ENCODE data around the gene NFATC2.
A peak's percentile ranks its signal among the peaks of the same experiment; 100 is the strongest.

NFATC2 gene

DNA sequence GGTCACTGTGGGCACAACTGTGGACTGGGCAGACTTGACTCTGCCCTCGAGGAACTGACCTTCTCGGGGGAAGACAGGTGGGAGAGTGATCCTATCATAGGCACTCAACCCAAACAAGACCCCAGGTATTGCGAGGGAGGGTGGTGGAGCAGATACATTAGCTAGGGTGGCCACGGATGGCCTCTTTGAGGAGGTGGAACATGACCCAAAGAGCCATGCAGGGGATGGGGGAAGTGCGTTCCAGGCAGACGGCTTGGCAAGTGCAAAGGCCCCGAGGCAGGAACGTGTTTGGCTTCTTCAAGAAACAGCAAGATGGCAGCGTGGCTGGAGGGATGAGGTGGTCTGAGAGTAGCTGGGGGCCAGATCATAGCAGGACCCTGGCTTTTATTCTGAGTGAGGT, 167.6 kb downstream of the NFATC2 start:
- DNase-seq (ENCODE audit: low read depth), result no peak

DNA sequence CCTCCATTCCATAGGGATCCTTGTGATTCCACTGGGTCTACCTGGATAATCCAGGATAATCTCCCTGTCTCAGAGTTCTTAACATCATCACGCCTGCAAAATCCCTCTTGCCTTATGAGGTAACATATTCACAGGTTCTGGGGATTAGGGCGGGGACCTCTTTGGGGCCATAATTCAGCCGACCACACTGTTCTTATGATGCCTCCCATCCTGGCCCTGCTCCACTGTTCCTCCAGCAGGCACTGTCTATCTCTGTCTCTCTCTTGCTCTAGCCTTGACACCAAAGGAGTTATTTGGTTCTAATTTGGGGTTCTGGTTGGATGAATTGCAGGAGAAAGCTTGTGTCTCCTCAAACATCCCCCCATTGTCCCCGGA, 168.1 kb downstream of the NFATC2 start:
- no peak for DNase-seq (ENCODE audit: low read depth)

DNA sequence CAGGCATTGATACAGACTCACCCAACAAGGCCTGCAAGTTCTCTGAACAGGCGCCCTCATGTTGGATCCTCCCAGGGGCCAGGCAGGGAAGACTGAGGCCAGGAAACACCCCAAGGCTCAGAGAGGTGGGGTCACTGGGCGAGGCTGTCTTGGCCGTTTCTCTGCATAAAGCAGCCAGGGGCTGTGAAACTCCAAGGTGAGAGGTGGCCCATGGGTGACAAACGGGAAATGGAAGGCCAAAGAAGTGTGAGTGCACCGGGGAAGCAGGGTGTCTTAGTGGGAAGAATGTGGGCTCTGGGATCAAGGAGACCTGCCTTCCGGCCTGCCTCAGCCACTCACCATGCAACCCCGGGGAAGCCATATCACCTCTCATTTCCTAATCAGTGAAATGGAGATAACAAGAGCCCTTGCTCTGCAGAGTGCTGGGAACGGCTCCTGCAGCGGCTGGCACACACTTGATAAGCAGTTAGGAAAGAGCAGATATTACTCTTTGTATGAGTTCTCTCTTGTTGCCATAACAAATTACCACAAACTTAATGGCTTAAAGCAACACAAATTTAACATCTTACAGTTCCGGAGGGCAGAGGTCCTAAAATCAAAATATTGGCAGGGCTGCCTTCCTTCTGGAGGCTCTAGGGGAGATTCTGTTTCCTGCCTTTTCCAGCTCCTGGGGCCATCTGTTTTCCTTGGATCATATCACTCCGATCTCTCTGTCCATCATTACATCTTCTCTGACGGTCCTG, 168.6 kb downstream of the NFATC2 start:
- DNase-seq (ENCODE audit: low read depth), result no peak

DNA sequence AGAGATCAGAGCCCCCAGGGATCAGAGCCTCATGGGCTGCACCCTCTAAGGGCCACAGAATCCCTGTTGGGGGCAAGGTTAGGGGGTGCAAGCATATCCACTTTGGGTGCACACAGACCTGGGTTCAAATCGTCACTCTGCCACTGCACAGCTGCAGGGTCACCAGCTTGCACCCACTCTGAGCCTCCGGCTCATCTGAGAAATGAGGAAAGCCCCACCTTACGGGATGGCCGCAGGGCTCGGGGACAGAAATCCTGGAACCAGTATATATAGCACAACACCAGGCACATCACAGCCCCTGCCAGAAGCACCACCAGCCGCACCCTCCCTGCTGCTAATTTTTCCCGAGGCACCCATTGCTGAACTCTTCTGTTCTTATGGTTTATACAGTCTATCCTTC, 169.6 kb downstream of the NFATC2 start:
- no peak for DNase-seq (ENCODE audit: low read depth)

DNA sequence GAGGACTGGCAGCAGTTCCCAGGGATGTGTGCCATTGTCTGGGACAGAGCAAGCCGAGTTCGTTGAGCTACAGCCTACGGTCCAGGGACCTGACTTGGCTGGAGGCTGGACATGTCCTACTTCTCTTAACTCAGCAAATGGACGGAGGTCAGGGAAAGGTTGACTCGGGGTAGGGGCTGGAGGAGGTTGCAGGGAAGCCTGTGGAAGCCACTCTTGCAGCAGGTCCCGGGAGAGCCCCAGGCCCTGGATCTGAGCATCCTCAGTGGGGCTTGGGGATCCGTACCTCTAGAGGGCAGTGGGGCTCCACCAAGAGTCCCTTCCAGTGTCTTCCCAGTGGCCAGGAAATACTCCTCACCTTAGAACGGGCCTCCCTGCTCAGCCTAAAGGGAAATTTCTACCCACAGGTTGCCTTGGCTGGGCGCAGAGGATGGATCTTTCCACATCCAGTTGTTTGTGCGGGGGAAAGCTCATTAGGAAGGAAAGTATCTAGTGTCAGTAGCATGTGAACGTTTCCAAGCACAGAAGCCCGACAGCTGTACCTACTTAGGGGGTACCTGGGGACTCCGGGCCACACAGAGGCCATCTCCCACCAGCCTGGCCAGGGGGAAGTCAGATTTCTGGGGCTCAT, 170.2 kb downstream of the NFATC2 start:
- peak; percentile 76 for DNase-seq (ENCODE audit: low read depth)

DNA sequence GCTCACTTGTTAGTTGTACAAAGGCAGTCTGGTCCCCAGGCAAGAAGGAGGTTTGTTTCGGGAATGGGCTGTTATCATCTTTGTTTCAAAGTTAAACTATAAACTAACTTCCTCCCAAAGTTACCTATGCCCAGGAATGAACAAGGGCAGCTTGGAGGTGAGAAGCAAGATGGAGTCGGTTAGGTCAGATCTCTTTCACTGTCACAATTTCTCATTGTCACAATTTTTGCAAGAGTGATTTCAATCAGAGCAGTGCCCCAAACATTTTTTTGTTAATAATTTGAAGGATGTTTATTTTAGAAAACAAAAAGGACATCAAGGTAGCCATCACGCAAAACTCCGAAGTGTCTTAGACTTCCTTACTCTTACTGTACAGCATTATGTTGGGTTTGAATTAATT, 170.8 kb downstream of the NFATC2 start:
- no peak for DNase-seq (ENCODE audit: low read depth)

DNA sequence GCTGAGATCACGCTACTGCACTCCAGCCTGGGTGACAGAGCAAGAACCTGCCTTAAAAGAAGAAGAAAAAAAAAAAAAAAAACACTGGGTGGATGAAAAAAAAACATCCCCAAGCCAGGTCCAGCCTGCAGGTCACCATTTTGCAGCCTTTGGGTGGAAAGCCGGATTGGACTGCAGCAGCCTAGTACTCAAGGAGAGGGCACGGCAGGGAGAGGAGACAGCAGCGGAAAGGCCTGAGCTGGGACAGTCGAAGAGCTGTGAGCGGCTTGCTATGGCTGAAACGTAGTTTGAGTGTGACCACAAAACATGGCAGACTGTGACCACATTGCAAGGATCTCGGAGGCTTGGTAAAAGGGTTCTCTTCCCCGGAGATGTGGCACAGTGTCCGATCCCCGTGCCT, 173.0 kb downstream of the NFATC2 start:
- no peak for DNase-seq (ENCODE audit: low read depth)

DNA sequence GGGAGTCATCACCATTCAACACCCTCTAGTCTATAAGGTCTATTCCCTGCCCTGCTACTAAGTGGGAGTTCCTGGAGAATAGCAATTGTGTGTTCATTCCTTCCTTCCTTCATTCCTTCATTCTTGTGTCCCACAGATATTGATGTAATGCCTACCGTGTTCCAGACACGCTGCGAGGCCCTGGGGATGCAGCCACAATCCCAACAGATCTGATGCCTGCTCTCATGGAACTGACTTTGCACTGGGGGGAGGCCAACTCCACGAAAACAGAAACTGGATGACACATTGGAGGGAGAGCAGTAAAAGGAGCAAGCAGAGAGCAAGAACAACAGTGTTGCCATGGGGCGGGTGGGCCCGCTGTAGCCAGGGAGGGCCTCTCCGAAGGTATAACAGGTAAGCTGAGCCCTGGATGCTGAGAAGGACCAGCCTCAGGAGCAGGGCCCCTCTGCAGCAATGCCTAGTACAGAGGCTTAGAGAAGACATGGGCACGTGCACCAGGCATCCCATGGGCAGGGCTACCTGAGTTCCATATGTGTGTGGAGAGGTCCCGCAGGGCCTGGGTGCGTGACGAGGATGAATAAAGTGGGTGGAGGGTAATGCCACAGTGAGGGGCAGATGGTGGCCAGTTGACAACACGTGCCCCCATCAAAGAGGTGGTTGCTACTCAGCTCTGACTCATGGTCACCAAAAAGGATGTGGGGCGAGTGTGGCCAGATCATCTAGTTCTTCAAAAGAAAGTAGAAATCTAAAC, 173.9 kb downstream of the NFATC2 start:
- DNase-seq (ENCODE audit: low read depth), result peak; percentile 53

DNA sequence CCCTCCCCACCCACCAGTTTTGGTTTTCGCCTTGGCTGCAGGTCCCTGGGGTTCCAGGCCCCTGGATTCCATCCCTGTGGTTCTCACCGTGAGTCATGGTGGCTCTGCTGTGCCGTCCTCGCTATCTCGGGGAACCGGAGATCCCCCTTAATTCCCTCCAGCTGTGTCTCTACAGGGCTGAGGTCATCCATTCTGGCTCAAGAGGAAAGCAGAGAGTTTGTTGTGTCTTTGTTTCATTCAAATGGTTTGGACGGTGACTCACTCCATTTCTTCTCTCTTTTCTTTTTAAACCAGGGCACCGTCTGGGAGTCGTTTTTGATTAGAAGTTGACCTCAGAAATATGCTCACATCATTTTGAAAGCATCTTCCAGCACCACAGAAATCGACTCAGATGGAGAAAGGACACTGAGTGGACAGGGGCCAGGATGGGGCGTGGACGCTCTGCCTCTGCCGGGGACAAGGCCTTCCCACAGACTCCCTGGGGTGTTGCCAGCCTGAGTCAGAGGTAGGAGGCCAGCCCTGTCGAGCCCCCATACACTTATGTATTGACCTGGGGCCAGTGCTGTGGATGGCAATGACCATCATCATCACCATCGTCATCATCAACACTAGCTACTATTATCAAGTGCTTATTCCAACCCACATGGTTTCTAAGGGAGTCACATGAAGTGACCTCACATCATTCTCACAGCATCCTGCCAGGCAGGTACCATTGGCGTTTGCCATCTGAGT, 176.2 kb downstream of the NFATC2 start:
- DNase-seq (ENCODE audit: low read depth), result peak; percentile 100

DNA sequence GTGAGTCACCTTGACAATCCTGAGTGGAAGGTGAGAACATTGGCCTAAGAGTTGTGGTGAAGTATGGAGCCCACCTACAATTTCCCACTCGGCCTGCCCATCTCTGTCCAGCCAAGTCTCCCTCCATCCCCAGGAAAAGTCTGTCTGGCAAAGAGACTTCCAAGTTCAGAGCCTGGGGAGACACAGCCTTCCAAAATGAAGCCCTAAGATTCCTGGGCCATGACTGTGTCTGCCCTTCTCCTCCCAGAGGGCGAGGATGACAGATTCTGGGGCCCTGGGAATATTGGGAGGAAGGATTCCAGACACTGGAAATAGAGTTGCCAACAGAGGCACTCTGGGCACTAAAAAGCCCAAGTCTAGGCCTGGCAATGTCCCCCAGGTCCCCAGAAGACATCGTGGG, 176.8 kb downstream of the NFATC2 start:
- peak; percentile 98 for DNase-seq (ENCODE audit: low read depth)

DNA sequence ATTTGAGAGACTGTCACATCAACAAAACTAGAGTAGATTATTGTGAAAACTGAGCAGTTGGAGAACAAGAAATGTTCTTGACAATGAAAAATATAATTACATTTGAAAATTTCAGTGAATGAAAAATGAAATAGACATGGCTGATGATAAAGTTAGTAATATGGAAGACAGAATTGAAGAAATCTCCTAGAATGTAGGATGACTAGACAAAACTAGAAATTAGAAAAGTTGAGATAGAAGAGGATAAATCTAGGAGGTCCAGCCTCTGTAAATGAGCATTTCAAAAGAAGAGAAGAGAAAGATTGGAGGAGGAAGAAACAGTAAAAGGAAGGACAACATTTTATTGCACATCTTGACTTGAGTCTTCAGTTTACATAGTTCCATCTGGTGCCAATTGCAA, 178.7 kb downstream of the NFATC2 start:
- DNase-seq (ENCODE audit: low read depth), result no peak

DNA sequence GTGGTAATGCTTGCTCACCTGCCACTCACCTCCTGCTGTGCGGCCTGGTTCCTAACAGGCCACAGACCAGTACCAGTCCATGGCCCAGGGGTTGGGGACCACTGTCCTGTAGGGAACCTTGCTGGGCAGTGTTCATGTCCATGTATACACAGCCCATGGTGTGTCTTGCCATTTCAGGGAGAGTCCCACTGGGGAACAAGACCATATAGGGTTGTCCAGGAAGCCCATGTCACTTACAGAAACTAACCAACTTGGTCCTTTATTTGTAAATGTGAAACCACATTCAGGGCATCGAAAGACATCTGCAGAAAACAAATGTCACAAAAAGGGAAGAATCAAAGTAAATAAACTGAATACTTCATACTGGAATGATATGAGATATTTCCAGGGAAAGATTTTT, 179.1 kb downstream of the NFATC2 start:
- no peak for DNase-seq (ENCODE audit: low read depth)

DNA sequence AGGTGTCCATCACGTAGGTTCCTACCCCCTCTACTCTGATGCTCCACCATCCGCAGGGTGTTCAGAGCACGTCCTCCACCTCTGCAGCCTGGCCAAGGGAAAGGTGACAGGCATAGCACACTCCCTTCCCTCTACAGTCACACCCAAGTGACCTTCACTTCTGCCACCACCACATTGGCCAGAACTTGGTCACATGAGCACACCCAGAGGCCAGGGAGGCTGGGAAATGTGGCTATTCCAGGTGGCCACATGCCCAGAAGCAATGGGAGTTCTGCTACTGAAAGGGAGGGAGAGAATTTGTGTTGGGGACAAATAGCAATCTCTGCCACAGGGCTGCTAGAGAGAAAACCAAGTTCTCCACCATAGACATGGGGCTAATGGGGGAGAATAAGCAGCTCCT, 180.3 kb downstream of the NFATC2 start:
- no peak for DNase-seq (ENCODE audit: low read depth)

DNA sequence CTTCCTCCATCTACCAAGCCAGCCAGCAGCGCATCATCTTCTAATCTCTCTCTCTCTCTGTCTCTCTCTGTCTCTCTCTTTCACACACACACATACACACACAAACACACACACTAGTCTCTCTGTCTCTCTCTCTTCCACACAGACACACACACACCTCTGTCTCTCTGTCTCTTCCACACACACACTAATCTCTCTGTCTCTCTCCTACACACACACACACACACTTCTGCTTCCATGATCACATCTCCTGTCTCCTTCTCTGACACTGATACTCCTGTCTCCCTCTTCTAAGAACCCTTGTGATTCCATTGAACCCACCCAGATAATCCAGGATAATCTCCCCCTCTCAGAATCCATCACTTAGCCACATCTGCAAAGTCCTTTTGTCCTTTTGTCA, 181.3 kb downstream of the NFATC2 start:
- no peak for DNase-seq (ENCODE audit: low read depth)

DNA sequence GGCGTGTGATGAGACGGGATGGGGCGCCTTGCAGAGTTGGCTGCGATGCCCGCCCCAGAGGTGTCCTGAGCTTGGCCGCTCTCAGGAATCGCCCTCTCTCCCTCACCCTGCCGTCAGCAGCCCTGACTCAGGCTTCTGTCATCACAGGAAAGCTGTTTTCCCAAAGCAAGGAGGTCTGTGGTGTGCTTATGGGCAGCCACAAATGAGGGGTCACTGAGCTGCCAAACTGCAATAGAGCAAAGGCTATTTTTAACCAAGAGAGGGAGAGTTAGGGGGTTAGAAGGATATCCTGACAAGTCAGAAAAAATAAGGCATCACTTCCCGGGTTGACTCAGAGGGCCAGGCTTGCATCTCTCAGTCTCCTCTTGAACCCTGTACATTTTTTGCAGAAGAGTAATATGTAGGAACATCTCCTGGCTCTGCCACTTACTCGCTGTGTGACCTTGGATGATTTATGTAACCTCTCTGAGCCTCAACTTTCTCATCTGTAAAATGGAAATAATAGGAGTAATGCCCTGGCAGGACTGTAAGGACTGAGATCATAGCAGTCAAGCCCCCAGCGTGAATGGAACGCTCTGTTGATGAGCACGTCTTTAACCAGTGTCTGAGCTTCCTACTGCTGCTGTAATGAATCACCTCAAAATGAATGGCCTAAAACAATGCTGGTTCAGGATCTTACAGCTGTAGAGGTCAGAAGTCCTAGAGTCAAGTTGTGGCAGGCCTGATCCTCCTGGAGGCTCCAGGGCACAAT, 181.9 kb downstream of the NFATC2 start:
- peak; percentile 100 for DNase-seq (ENCODE audit: low read depth)

DNA sequence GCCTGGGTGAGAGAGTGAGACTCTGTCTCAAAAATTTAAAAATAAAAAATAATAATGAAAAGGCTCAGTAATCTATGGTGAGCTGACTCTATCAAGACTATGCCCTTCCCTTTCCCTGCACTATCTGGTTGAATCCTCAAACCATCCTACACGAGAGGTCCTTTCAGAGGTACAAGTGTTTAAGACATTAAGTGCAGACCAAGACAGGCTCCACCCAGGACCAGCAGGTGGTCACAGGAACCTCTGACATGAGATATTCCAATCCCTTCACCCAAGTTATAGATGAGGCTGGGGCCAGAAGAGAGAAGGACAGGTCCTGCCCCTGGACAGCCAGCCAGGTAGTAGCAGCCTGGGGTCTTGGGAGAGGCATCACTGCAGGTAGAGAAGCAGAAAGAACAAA, 182.6 kb downstream of the NFATC2 start:
- DNase-seq (ENCODE audit: low read depth), result no peak

DNA sequence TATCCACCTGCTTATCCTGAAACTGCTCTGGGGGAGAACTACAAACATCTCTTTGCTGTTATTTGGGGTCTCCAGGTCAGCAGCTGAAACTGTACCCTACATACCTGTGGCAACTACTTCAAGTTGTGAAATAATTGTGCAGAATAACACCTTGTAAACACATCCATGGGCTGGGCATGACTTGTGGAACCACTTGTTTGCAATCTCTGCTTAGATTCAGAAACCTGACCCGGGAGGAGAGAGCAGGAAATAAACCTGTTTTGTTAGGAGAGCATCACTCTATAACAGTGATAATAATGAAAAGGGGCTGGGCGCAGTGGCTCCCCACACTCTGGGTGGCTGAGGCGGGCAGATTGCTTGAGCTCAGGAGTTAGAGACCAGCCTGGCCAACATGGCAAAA, 183.1 kb downstream of the NFATC2 start:
- DNase-seq (ENCODE audit: low read depth), result no peak

DNA sequence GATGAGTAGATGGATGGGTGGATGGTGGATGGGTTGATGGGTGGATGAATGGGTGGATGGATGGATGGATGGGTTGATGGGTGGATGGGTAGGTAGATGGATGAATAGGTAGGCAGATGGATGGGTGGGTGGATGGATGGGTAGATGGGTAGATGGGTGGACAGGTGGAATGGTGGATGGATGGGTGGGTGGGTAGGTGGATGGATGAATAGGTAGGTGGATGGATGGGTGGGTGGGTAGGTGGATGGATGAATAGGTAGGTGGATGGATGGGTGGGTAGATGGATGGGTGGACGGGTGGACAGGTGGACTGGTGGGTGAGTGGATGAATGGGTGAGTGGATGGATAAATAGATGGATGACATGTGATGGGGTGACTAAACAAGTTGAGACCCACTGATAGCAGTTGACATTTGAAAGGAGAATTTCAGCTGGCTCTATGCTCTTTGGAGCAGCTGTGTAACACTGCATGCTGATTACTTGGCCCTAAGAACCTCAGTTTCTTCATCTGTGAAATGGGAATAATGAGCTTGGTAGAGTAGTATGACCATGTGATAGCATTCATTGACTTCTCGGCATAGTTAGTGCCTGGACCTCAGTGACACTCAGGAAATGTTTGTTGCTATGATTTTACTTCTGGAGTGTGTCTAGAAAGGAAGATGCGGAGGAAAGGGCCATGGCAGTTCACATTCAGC, 184.3 kb downstream of the NFATC2 start:
- DNase-seq (ENCODE audit: low read depth), result no peak

DNA sequence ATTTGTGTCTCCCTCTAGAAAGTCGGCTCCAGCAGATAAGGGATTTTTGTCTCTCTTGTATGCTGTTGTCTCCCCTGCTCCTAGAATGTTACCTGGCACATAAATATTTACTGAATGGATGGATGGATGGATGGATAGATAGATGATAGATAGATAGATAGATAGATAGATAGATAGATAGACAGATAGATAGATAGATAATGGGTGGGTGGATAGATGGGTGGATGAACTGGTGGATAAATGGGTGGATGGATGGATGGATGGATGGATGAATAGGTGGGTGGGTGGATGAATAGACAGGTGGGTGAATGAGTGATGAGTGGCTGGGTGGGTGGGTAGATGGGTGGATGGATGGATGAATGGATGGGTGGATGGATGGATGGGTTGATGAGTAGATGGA, 185.0 kb downstream of the NFATC2 start:
- no peak for DNase-seq (ENCODE audit: low read depth)

DNA sequence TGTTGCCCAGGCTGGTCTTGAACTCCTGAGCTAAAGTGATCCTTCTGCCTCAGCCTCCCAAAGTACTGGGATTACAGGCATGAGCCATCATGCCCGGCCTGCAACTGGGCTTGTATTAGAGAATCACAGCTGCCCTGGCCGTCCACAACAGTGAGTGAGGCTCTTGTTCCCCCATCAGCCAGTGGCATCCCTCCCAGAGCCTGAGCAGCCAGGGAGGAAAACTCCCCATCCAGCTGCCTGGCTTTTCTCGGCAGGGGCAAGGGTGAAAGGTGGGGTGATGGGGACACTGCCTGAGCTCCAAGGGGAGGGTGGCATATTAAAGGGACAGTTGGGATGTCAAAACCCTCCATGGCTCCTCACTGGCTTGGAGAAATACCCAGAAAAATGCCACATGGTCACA, 185.6 kb downstream of the NFATC2 start:
- no peak for DNase-seq (ENCODE audit: low read depth)

DNA sequence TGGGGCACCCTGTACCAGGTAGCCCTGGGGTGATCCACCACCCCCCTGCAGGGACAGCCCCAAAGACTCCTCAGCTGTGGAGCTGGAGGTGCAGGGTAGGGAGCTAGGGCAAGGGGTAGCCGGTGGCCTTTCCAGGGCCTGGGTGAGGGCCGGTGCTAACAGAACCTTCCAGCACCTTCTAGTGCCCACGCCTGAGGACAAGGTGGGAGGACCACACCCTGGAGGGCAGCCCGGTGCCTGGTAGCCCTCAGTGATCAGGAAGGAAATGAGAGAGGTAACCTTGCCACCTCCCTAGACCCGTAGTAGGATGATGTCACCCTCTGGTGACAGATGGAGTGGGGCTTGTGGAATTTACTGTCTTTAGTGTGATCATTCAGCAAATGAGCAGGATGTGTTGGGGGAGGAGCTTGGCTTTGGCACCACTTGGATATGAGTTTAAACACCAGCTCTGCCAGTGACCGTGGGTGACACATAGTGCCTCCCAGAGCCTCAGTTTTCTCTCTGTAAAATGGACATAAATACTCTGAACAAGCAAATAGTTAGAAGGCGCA, 187.7 kb downstream of the NFATC2 start:
- peak; percentile 93 for DNase-seq (ENCODE audit: low read depth)
